Measurements from ENCODE around the gene TOMM7.

The TOMM7 gene

GRCh38 chr7:22853674-22854157 lies 31.1 kb upstream of the TOMM7 start:
- TF ChIP-seq FOXP2 (optimal IDR thresholded peaks at IDR 0.05; ENCODE audit: borderline replicate concordance, extremely low read depth, extremely low read length, insufficient read depth) (no peak), TAF1 (IDR thresholded peaks at IDR 0.05; ENCODE audit: borderline replicate concordance, insufficient read depth, low read length) (no peak), SIN3A (IDR thresholded peaks at IDR 0.05; ENCODE audit: borderline replicate concordance, insufficient read depth, low read length) (no peak), POLR2AphosphoS5 (IDR thresholded peaks at IDR 0.05; ENCODE audit: low read depth, low read length) (no peak)
- TF ChIP-seq, protein P1, sequence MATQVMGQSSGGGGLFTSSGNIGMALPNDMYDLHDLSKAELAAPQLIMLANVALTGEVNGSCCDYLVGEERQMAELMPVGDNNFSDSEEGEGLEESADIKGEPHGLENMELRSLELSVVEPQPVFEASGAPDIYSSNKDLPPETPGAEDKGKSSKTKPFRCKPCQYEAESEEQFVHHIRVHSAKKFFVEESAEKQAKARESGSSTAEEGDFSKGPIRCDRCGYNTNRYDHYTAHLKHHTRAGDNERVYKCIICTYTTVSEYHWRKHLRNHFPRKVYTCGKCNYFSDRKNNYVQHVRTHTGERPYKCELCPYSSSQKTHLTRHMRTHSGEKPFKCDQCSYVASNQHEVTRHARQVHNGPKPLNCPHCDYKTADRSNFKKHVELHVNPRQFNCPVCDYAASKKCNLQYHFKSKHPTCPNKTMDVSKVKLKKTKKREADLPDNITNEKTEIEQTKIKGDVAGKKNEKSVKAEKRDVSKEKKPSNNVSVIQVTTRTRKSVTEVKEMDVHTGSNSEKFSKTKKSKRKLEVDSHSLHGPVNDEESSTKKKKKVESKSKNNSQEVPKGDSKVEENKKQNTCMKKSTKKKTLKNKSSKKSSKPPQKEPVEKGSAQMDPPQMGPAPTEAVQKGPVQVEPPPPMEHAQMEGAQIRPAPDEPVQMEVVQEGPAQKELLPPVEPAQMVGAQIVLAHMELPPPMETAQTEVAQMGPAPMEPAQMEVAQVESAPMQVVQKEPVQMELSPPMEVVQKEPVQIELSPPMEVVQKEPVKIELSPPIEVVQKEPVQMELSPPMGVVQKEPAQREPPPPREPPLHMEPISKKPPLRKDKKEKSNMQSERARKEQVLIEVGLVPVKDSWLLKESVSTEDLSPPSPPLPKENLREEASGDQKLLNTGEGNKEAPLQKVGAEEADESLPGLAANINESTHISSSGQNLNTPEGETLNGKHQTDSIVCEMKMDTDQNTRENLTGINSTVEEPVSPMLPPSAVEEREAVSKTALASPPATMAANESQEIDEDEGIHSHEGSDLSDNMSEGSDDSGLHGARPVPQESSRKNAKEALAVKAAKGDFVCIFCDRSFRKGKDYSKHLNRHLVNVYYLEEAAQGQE (IDR thresholded peaks at IDR 0.05; ENCODE audit: insufficient read depth in 1 of 2, low read depth in 2 of 2, low read length in 2 of 2): no peak

GRCh38 chr7:22853138-22853537 lies 30.5 kb upstream of the TOMM7 start:
- no peak for TF ChIP-seq POLR2AphosphoS5 (IDR thresholded peaks at IDR 0.05; ENCODE audit: low read depth, low read length)
- TF ChIP-seq FOXP2 (optimal IDR thresholded peaks at IDR 0.05; ENCODE audit: borderline replicate concordance, extremely low read depth, extremely low read length, insufficient read depth): no peak
- TF ChIP-seq, protein P1 (IDR thresholded peaks at IDR 0.05; ENCODE audit: insufficient read depth in 1 of 2, low read depth in 2 of 2, low read length in 2 of 2): no peak
- TF ChIP-seq SIN3A (IDR thresholded peaks at IDR 0.05; ENCODE audit: borderline replicate concordance, insufficient read depth, low read length): no peak
- no peak for TF ChIP-seq TAF1 (IDR thresholded peaks at IDR 0.05; ENCODE audit: borderline replicate concordance, insufficient read depth, low read length)

GRCh38 chr7:22851145-22851544 lies 28.5 kb upstream of the TOMM7 start:
- TF ChIP-seq, protein P1 (IDR thresholded peaks at IDR 0.05; ENCODE audit: insufficient read depth in 1 of 2, low read depth in 2 of 2, low read length in 2 of 2): no peak
- TF ChIP-seq SIN3A (IDR thresholded peaks at IDR 0.05; ENCODE audit: borderline replicate concordance, insufficient read depth, low read length) (no peak), FOXP2 (optimal IDR thresholded peaks at IDR 0.05; ENCODE audit: borderline replicate concordance, extremely low read depth, extremely low read length, insufficient read depth) (no peak), POLR2AphosphoS5 (IDR thresholded peaks at IDR 0.05; ENCODE audit: low read depth, low read length) (no peak), TAF1 (IDR thresholded peaks at IDR 0.05; ENCODE audit: borderline replicate concordance, insufficient read depth, low read length) (no peak)

DNA sequence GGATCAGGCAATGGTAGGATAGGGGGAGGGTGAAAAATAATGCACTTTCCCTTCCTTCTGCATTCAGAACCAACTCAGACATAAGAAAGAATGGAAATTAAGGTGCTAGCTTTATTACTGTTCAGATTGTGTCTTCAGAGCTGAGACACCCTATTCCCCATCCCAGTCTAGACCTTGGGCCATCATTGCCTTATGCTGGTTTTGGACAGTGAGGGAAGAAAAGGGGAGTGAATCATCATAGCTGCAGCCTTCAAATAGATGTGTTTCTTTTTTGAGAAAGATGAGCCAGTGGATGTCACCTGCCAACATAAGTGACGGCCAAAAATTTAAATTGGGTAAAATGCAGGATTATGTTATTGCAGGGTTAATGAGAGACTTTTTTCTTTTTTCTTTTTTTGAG lies 27.0 kb upstream of the TOMM7 start:
- TF ChIP-seq, protein P1 (IDR thresholded peaks at IDR 0.05; ENCODE audit: insufficient read depth in 1 of 2, low read depth in 2 of 2, low read length in 2 of 2): no peak
- TF ChIP-seq POLR2AphosphoS5 (IDR thresholded peaks at IDR 0.05; ENCODE audit: low read depth, low read length) (no peak), TAF1 (IDR thresholded peaks at IDR 0.05; ENCODE audit: borderline replicate concordance, insufficient read depth, low read length) (no peak), SIN3A (IDR thresholded peaks at IDR 0.05; ENCODE audit: borderline replicate concordance, insufficient read depth, low read length) (no peak), FOXP2 (optimal IDR thresholded peaks at IDR 0.05; ENCODE audit: borderline replicate concordance, extremely low read depth, extremely low read length, insufficient read depth) (no peak)

- TF ChIP-seq FOXP2 (optimal IDR thresholded peaks at IDR 0.05; ENCODE audit: borderline replicate concordance, extremely low read depth, extremely low read length, insufficient read depth): no peak
- no peak for TF ChIP-seq SIN3A (IDR thresholded peaks at IDR 0.05; ENCODE audit: borderline replicate concordance, insufficient read depth, low read length)
- TF ChIP-seq, protein P1 (IDR thresholded peaks at IDR 0.05; ENCODE audit: insufficient read depth in 1 of 2, low read depth in 2 of 2, low read length in 2 of 2): no peak
- no peak for TF ChIP-seq TAF1 (IDR thresholded peaks at IDR 0.05; ENCODE audit: borderline replicate concordance, insufficient read depth, low read length)
- TF ChIP-seq POLR2AphosphoS5 (IDR thresholded peaks at IDR 0.05; ENCODE audit: low read depth, low read length): no peak
These were observed 26.5 kb upstream of the TOMM7 start for GRCh38 chr7:22849172-22849571.

Measured in PFSK-1 (cell line).